Inflammatory macrophage treated with lipopolysaccharide for 1 hour (primary cell): ENCODE measurements around the gene TBCB.
"Not testable (repeated sequence)": the region's sequence is repeated elsewhere in the genome, so short reads cannot be mapped to it uniquely, and the experiment has no call there.

Experiments used
- DNase-seq, 2 donors: peaks; one replicate each; pipeline ENCODE4 v3.0.0-alpha.2; 2020 to 2022

Gene TBCB

GRCh38 chr19:36103040-36103626 lies 12.1 kb upstream of the TBCB start:
- no peak for DNase-seq

DNA sequence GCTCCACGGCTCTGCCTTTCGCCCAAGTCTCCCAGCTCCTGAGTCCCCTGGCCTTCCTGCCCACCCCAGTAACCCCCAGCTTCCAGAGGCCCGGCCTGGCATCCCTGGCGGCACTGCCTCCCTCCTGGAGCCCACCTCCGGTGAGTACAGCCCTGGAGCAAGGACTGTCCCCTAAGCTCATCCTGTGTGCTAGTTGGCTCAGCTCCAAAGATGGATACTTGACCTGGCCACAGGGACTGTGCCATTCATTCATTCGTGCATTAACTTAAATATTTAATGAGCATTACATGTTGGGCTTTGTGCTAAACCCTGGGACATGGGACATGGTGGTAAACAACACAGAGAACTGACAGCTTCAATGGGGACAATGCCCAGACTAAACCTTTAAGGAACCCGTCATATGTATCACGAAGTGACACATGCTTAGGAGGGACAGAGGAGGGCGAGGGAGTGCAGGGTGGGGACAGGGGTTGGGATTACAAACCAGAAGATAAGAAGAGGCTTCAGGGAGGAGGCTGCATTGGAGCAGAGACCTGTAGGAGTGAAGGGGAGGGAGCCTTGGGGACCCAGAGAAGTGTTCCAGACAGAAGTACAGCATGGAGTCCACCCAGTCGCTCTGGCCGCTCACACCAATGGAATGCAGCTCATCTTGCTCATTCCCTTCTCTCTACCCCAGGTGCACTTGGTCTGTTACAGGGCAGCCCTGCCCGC lies 11.3 kb upstream of the TBCB start:
- DNase-seq = no peak

DNA sequence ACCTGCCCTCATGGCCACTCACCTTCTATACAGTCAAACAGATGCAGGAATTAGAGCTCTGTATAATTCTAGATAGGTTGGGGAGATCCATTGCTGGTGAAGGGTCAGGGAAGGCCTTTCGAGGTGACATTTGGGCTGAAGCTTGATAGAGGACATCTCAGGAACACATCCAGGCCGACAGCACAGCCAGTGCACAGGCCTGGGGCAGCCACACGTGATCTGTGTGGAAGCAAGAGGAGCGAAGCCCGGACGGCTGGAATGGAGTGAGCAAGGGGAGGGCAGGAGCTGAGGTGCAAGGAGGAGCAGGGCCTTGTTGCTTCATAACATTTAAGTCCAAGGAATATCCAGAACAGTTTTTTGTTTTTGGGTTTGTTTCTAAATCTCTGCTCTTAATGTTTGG lies 8.8 kb upstream of the TBCB start:
- no peak for DNase-seq

GRCh38 chr19:36106991-36107390 lies 8.3 kb upstream of the TBCB start:
- no peak for DNase-seq

GRCh38 chr19:36108684-36109083 lies 6.6 kb upstream of the TBCB start:
- no peak for DNase-seq

DNA sequence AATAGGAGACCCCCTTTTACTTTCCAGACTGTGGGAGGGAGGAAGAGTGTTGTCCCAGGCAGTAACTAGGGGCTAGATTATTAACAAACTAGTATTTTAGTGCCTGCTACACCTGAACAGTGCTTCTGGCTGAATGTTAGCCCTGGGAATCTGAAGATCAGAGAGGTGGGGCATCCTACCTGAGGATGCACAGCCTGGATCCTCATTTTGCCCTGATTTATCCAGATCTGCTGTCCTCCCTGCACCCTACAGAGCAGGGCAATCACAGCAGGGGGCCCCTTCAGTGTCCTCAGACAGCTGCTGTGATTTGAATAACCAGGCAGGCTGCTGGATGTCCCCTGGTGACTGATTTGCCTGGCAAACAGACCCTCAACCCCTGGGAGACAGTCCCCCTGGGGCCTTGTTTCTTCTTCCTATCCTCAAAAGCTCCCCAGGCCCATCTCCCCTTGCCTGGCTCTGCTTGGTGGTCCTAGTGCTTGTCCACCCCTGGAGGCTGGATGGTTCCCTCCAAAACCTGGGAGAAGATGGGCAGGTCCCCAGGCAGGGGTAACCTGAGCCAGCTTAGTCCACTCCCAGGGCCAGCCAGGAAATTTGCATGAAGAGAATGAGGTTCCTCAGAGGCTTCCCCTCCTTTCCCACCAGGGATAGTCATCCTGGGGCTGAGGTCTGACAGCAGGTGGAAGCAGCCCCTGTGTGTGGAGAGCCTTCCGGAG lies 4.6 kb upstream of the TBCB start, which contains the start of gene OVOL3:
OVOL3 (plus strand) TSS at position 657 of the 713 bp plus-strand sequence. CDS start 60 bp downstream, outside the sequence.
- DNase-seq = no peak

GRCh38 chr19:36111200-36111539 lies 4.1 kb upstream of the TBCB start:
- DNase-seq = no peak

DNA sequence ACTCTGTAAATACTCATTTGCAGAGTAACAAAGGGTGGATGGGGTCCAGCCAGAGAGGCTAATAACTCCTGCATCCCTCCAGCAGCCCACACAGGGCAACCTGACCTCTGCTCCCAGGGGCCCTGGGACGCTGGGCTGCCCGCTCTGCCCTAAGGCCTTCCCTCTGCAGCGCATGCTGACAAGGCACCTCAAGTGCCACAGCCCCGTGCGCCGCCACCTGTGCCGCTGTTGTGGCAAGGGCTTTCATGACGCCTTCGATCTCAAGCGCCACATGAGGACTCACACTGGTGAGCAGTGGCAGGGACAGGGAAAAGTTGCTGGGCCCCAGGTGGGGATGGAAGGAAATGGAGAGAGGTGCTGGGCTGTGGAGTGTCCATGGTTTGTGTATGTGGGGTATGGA lies 2.6 kb upstream of the TBCB start:
- no peak for DNase-seq

DNA sequence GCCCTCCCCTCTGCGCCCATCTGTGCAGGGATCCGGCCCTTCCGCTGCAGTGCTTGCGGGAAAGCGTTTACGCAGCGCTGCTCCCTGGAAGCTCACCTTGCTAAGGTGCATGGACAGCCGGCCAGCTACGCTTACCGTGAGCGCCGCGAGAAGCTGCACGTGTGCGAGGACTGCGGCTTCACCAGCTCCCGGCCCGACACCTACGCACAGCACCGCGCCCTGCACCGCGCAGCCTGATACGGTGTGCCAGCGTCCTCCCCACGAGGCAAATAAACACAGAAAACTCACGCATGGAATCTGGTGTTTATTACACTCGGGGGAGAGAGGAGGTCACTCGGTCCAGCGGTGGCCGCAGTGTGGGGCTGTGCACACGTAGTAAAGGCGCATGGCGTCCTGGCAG lies 1.8 kb upstream of the TBCB start:
- DNase-seq = no peak

GRCh38 chr19:36113894-36114720 lies 1.2 kb upstream of the TBCB start:
- DNase-seq = no peak

GRCh38 chr19:36114721-36115452 lies 381 bp upstream of the TBCB start, which contains the start of gene POLR2I:
Gene POLR2I (minus strand): TSS chr19:36114875. CDS start chr19:36114856, 19 bp downstream.
- peak; percentile 99 to 100 for DNase-seq

DNA sequence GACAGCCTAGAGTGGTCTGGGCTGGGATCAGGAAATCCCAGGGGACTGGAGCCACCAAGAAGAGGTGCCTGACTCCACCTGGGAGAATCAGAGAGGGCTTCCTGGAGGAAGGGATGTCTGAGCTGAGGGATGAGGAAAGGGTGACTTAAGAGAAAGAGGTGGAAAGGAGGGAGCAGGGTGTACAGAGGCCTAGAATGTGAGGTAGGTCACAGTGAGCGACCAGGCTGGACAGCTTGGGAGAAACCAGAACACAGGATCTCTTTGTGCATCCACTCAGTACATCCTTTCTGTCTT lies 1.0 kb downstream of the TBCB start:
- DNase-seq = no peak

DNA sequence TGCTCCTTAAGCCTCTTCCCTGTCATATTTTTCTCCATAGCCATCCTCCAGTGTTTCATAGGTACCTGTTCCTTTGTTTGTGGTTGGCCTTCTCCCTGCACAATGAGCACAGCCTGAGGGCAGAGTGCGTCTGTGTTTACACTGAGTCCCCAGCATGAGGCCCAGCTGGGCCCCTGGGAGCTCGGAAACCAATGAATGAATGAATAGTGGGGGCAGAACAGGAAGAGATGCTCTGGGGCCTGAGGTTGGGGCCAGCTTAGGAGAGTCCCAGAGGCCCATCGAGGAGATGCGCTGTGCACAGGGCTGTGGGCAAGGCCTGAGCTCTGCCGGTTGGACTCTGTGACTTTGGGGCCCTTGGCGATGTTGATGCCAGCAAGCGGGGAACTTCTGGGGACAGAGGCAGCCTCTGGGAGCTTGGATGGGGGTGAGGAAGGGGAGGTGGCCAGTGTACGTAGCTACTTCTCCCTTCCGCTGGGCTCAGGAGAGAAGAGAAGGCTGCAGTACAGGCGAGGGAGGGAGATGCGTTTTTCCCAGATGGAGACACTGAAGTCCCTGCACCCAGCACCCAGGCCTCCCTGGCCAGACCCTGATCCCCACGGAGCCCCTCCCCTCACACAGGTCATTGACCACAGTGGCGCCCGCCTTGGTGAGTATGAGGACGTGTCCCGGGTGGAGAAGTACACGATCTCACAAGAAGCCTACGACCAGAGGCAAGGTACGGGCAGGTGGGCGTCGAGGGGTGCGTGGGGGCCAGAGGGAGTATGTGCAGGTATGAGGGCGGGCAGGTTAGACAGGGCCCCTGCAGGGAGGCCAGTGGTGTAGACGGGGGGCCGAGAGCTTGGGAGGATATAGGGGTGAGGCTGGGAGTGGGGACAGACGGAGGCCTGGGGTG lies 5.1 kb downstream of the TBCB start:
- DNase-seq = no peak

DNA sequence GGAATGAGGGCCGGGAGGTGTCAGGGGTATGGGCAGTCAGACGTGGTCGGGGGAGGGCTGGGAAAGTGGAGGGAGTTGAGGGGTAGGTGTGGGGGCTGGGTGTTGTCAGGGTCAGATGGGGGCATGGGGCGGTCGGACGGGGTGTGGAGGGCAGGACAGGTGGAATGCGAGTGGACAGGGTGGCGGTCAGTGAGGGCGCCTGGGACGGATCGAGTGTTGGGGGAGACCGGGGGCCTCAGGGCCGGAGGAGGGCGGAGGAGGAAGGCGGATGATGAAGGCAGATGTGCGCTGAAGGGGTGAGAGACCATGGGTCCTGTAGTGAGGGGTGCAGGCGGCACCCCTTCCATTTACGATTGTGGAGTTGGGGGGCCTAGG lies 5.7 kb downstream of the TBCB start:
- no peak for DNase-seq

DNA sequence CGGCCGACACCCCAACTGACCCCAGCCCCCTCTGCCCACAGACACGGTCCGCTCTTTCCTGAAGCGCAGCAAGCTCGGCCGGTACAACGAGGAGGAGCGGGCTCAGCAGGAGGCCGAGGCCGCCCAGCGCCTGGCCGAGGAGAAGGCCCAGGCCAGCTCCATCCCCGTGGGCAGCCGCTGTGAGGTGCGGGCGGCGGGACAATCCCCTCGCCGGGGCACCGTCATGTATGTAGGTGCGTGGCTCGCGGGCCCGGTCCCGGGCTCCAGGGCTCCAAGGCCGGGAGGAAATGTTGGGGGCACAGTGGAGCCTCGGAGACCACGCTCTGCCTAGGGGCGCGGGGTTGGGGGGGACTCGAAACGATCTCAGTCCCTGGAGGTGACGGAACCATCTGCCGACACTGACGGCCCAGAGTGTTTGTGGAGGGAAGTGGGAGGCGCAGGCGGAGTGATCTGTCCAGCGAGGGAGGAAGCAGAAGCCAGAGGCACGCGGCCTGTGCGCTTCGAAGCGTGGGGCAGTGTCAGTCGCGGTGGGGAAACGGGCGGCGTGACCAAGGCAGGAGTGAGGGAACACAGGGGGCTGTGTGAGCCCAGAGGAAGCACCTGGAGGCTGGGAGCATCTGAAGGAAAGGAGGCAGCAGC lies 6.3 kb downstream of the TBCB start:
- no peak for DNase-seq

- DNase-seq = no peak
These were observed 10.3 kb downstream of the TBCB start for GRCh38 chr19:36125557-36125956.

- DNase-seq = peak; percentile 41 to 49
These were observed 13.1 kb downstream of the TBCB start for GRCh38 chr19:36128392-36128736.

- peak; percentile 57 to 58 for DNase-seq
These were observed 16.0 kb downstream of the TBCB start for GRCh38 chr19:36131221-36131620.

DNA sequence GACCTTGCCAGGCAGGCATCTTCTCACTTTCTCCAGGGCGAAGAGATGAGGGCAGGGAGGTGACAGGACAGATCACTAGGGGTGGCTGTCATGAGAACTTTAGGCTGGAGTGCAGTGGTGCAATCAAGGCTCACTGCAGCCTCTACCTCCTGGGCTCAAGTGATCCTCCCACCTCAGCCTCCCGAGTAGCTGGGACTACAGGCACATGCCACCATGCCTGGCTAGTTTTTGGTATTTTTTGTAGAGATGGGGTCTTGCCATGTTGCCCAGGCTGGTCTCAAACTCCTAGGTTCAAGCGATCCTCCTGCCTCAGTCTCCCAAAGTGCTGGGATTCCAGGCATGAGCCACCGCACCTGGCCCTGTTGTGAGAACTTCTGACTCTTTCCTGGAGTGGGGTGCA lies 19.6 kb downstream of the TBCB start:
- DNase-seq = not testable (repeated sequence)

DNA sequence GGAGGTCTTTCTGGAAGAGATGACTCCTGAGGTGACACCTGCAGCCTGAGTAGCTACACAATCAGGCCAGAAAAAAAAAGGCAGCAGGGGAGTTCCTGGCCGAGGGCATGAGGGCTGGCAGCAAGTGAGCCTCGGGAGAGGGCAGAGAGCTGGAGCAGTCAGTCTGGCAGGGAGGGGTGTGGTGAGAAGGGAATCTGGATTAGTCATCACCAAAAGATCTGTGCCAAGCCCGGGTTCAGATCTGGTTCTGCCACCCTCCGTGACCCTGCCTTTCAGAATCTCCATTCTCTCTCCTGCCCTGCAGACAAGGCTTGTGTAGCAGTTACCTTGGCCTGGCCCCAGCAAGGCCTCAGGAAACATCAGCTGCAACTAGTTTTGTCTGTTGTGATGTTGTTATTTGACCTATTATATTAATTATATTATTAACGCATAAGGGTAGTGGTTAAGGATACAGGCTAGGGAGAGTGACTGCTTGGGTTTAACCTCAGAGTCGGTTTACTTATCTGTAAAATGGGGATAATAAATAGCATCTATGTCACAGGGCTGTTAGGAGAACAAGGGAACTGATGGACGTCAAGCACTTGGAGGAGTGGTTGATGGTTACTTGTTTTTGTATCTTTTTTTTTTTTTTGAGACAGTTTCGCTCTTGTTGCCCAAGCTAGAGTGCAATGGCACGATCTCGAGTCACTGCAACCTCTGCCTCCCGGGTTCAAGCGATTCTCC lies 21.9 kb downstream of the TBCB start:
- DNase-seq = peak; percentile 23 to 36

DNA sequence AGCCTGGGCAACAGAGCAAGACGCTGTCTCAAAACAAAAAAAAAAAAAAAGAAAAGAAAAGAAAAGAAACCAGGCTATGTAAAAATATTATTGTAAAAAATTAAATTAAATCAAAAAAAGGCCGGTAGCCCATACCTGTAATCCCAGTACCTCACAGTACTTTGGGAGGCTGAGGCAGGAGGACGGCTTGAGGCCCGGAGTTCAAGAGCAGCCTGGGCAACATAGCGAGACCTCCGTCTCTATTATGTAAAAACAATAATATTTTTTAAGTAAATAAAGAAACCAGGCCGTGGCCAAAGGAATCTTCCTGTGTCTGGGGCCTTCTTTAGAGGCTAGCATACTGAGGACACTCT lies 23.8 kb downstream of the TBCB start:
- DNase-seq = no peak
